ENCODE data around the gene PRKN.

DNA sequence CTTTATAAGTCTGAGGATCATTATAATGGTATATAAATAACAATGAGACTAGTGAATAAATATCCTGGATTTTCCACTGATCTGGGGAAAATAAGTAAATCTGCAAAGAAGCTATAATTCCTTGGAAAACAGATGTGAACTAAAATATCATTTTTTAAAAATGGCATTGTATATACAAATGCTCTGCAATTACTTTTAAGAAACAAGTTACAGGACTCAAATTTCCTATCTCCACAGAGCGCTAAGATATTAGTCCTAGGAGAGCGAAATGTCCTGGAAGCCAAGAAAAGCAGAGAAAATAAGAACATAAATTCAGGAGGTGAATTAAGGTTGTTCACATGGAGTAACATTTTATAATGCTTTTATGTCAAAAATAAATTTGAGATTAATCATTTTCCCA lies 61.3 kb downstream of the PRKN start:
- TF ChIP-seq, protein P1, sequence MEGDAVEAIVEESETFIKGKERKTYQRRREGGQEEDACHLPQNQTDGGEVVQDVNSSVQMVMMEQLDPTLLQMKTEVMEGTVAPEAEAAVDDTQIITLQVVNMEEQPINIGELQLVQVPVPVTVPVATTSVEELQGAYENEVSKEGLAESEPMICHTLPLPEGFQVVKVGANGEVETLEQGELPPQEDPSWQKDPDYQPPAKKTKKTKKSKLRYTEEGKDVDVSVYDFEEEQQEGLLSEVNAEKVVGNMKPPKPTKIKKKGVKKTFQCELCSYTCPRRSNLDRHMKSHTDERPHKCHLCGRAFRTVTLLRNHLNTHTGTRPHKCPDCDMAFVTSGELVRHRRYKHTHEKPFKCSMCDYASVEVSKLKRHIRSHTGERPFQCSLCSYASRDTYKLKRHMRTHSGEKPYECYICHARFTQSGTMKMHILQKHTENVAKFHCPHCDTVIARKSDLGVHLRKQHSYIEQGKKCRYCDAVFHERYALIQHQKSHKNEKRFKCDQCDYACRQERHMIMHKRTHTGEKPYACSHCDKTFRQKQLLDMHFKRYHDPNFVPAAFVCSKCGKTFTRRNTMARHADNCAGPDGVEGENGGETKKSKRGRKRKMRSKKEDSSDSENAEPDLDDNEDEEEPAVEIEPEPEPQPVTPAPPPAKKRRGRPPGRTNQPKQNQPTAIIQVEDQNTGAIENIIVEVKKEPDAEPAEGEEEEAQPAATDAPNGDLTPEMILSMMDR (conservative IDR thresholded peaks at IDR 0.05; ENCODE audit: low read depth, low read length) = no peak
- TF ChIP-seq EZH2 (IDR thresholded peaks at IDR 0.05; ENCODE audit: borderline replicate concordance, low read depth, low read length, poor library complexity, severe bottlenecking) = no peak

Measured in A673 (cell line).